Measurements from ENCODE around the gene MARK4.

- no peak for TF ChIP-seq EZH2phosphoT487 (conservative IDR thresholded peaks at IDR 0.05; ENCODE audit: low read length)
- no peak for TF ChIP-seq CTCF (IDR thresholded peaks at IDR 0.05; ENCODE audit: insufficient read depth, low read length, poor library complexity, severe bottlenecking)
Measured at GRCh38 chr19:45275370-45275971, 24.4 kb downstream of the MARK4 start.

All from SU-DHL-6 (cell line).